HCT116 (cell line): ENCODE results near the gene POC1B. TPM values are rescaled to one million over a fixed set of nuclear protein-coding genes. Genes with fewer than 3 reads are reported as not detected.

Source experiments
- ATAC-seq: fragments of 200-7000 bp; cut with Tn5 transposase; 2 replicates; pipeline ENCODE4 v1.9.1; 2020; ENCODE audit warnings: mild to moderate bottlenecking, moderate library complexity
- BruUV-seq: library from RNA; stranded (reverse); fragments of 400-500 nt; replicated peaks from 2 replicates; lab custom pipeline; 2021; lab: Mats Ljungman, UMichigan
- CTCF ChIA-PET: fragments of 300-600 bp; sonication (Branson Sonifier 250); formaldehyde crosslinking; loops from one replicate; lab custom pipeline; 2021; ENCODE audit warnings: antibody characterized with exemption; lab: Charles Lee
- POLR2A ChIA-PET: fragments of 300-600, 350-600 bp; sonication (Branson Sonifier 250); formaldehyde crosslinking; loops from one replicate; lab custom pipeline; 2021; ENCODE audit warnings: antibody characterized with exemption; lab: Charles Lee
- RAD21 ChIA-PET, 2 experiments: fragments of 300-600 bp; sonication (Branson Sonifier 250); formaldehyde crosslinking; loops; one replicate each; lab custom pipeline; 2023; ENCODE audit warnings: low total read pairs in 2 of 2; ENCODE audit not compliant: uncharacterized antibody in 2 of 2, unreplicated experiment in 2 of 2, low non-redundant PET in 1 of 2; lab: Charles Lee
- DNase-seq: peaks from one replicate; pipeline ENCODE4 v3.0.0-alpha.2; 2010; ENCODE audit warnings: low read depth, low spot score
- H2AFZ ChIP-seq: fragments of 200-600 bp; shearing (Covaris generic), sonication (generic); 2 replicates; pipeline ENCODE4 v1.6.1; 2017; ENCODE audit warnings: low read depth, mixed run types, mixed read lengths, antibody characterized with exemption, low read length; ENCODE audit not compliant: poor library complexity, severe bottlenecking
- H3K27ac ChIP-seq: 2 replicates; pipeline ENCODE4 v1.5.1; 2012; ENCODE audit warnings: low read depth, low read length
- H3K27me3 ChIP-seq: fragments of 200-600 bp; sonication (generic); 2 replicates; pipeline ENCODE4 v1.6.1; 2016; ENCODE audit warnings: mixed run types, low read length, mixed read lengths; ENCODE audit not compliant: insufficient read depth
- H3K36me3 ChIP-seq, 2 experiments: fragments of 200-500 bp in 1 of 2; fragments of 200-600 bp in 1 of 2; sonication (Bioruptor generic) in 1 of 2; sonication (generic) in 1 of 2; 2 replicates each; pipeline versions ENCODE4 v1.5.1 to v1.6.1; 2014 to 2016; ENCODE audit warnings: low read length in 2 of 2, inconsistent platforms in 1 of 2, mixed read lengths in 1 of 2, mixed run types in 1 of 2; ENCODE audit not compliant: insufficient read depth in 2 of 2, control insufficient read depth in 1 of 2
- H3K4me1 ChIP-seq, 2 experiments: fragments of 200-600 bp in 1 of 2; sonication (generic) in 1 of 2; 2 replicates each; pipeline versions ENCODE4 v1.5.1 to v1.6.1; 2012 to 2017; ENCODE audit warnings: low read length in 2 of 2, inconsistent platforms in 1 of 2, mild to moderate bottlenecking in 1 of 2, mixed read lengths in 1 of 2, mixed run types in 1 of 2, moderate library complexity in 1 of 2; ENCODE audit not compliant: insufficient read depth in 2 of 2, control insufficient read depth in 1 of 2
- H3K4me2 ChIP-seq: fragments of 200-600 bp; sonication (generic); 2 replicates; pipeline ENCODE4 v1.6.1; 2017; ENCODE audit warnings: mixed run types, low read length, mixed read lengths
- H3K4me3 ChIP-seq, 2 experiments: fragments of 200-600 bp in 1 of 2; sonication (generic) in 1 of 2; replicated peaks in 1 of 2; 2 replicates each; pipeline ENCODE4 v1.5.1; 2011 to 2016; ENCODE audit warnings: low read length in 2 of 2, control low read depth in 1 of 2, low read depth in 1 of 2, mild to moderate bottlenecking in 1 of 2, mixed read lengths in 1 of 2, mixed run types in 1 of 2
- H3K79me2 ChIP-seq: fragments of 200-600 bp; sonication (generic); 2 replicates; pipeline ENCODE4 v1.6.1; 2017; ENCODE audit warnings: mild to moderate bottlenecking, mixed run types, low read length, moderate library complexity, mixed read lengths; ENCODE audit not compliant: insufficient read depth
- H3K9ac ChIP-seq: fragments of 200-600 bp; sonication (generic); 2 replicates; pipeline ENCODE4 v1.6.1; 2016; ENCODE audit warnings: low read length, mixed read lengths
- H3K9me2 ChIP-seq: fragments of 200-600 bp; sonication (generic), shearing (Covaris generic); 2 replicates; pipeline ENCODE4 v1.6.1; 2017; ENCODE audit warnings: mixed run types, mild to moderate bottlenecking, moderate library complexity; ENCODE audit not compliant: insufficient read depth
- H3K9me3 ChIP-seq, 2 experiments: fragments of 200-500 bp in 1 of 2; fragments of 200-600 bp in 1 of 2; sonication (Bioruptor generic) in 1 of 2; sonication (generic) in 1 of 2; 2 replicates each; pipeline ENCODE4 v1.6.1; 2014 to 2017; ENCODE audit warnings: low read length in 2 of 2, mixed read lengths in 2 of 2, inconsistent platforms in 1 of 2, low read depth in 1 of 2, mild to moderate bottlenecking in 1 of 2, mixed run types in 1 of 2, moderate library complexity in 1 of 2; ENCODE audit not compliant: control insufficient read depth in 1 of 2, insufficient read depth in 1 of 2
- H4K20me1 ChIP-seq: fragments of 200-600 bp; sonication (generic), shearing (Covaris generic); 2 replicates; pipeline ENCODE4 v1.6.1; 2017; ENCODE audit warnings: mixed run types, mild to moderate bottlenecking, moderate library complexity; ENCODE audit not compliant: insufficient read depth
- ATF3 ChIP-seq: IDR thresholded peaks from 2 replicates; pipeline ENCODE4 v1.6.1; 2012
- CEBPB ChIP-seq: IDR thresholded peaks from 2 replicates; pipeline ENCODE4 v1.6.1; 2012; ENCODE audit warnings: low read depth
- ELF1 ChIP-seq: IDR thresholded peaks from 2 replicates; pipeline ENCODE4 v1.6.1; 2012; ENCODE audit warnings: low read depth, borderline replicate concordance
- FOSL1 ChIP-seq: IDR thresholded peaks from 2 replicates; pipeline ENCODE4 v1.6.1; 2012; ENCODE audit warnings: low read depth
- JUND ChIP-seq: IDR thresholded peaks from 2 replicates; pipeline ENCODE4 v1.6.1; 2012
- POLR2A ChIP-seq: IDR thresholded peaks from 2 replicates; pipeline ENCODE4 v1.7.0; 2011; ENCODE audit warnings: borderline replicate concordance; ENCODE audit not compliant: insufficient read depth, insufficient read length; ENCODE audit errors: extremely low read depth
- intact Hi-C: fragments of 100-400 bp; cut with micrococcal nuclease; formaldehyde crosslinking; loops from 2 replicates; pipeline ENCODE4 v1.10.0; 2022
- total RNA-seq: library from RNA; stranded (reverse); gene quantifications from one replicate; pipeline ENCODE4 v1.2.1, GENCODE V29; 2021; ENCODE audit not compliant: unreplicated experiment
- TF ChIP-seq, protein P1 (sequence below): IDR thresholded peaks from 2 replicates; pipeline ENCODE4 v1.6.1; 2012

POC1B gene
- total RNA-seq, 1 experiment from 2014 or later: 14.3 TPM

DNA sequence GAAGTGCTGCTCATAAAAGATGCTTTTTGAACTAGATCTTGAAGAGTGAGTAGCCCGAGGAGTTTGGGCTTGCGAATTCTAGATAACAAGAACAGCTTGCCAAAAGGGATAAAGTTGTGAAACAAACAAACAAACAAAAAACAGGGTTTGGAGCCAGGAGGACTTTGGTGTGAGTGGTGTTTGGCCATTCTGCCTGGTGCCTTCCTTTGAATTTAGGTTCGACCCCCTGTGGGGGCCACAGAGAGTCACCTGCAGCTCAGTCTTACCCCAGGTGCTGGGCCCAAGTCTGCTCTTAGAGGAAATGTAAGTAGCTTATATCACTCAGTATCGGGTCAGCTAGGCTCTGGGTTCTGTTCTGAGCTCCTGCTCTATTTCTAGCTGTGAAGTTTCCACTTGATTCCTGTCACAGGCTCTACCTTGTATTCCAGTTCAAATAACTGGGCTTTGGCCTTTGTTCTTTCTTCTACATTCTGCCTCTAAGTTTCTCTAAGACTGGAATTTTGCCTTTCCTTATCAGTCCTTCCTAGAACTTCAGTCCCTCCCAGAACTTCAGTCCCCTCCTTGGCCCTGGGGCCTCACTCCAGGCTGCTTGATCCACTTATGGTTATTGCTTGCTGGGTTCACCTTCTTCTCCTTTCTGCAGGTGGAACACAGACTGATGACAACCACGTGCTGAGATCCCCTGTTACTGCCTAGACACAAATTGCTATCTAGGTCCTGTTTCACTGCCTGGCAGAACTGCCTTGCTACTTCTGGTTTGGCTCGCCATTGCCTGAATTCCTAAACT lies 153.1 kb downstream of the POC1B start:
- peaks cover 64 to 77% of the 10 kb centered on the region in 2 experiments for H3K4me1 ChIP-seq
- CTCF ChIA-PET: no interaction called here
- DNase-seq (no peak), ATAC-seq (no peak; the same call in 1 of the 2 replicates)
- H3K4me2 ChIP-seq: peak overlapping the region; percentile 71
- RAD21 ChIA-PET: no interaction called here
- peak overlapping the region in 1 of 2 experiments; percentile 20; a peak in 1 of 4 replicates for H3K4me3 ChIP-seq
- intact Hi-C loops: no loop called here
- peak overlapping the region; percentile 40 for H2AFZ ChIP-seq
- H3K9ac ChIP-seq: peak overlapping the region; percentile 19; the same call in 1 of the 2 replicates
- no peaks in the 10 kb centered on the region for H3K9me2 ChIP-seq
- no peaks in the 10 kb centered on the region for H4K20me1 ChIP-seq
- H3K9me3 ChIP-seq: no peaks in the 10 kb centered on the region
- no peak for TF ChIP-seq POLR2A
- TF ChIP-seq, protein P1, sequence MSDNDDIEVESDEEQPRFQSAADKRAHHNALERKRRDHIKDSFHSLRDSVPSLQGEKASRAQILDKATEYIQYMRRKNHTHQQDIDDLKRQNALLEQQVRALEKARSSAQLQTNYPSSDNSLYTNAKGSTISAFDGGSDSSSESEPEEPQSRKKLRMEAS: peak; percentile 45; the same call in 1 of the 2 replicates
- no peaks in the 10 kb centered on the region for H3K27me3 ChIP-seq
- H3K79me2 ChIP-seq: no peaks in the 10 kb centered on the region
- POLR2A ChIA-PET: interaction anchor here (1.0 to 3.8 kb wide), 2 partner anchors 20 to 21 kb away, joined by 3 to 17 read pairs; partner anchors contain the start of gene DUSP6
- H3K36me3 ChIP-seq: no peaks in the 10 kb centered on the region
- peak overlapping the region; percentile 25 for H3K27ac ChIP-seq
- no TSS peak for BruUV-seq

DNA sequence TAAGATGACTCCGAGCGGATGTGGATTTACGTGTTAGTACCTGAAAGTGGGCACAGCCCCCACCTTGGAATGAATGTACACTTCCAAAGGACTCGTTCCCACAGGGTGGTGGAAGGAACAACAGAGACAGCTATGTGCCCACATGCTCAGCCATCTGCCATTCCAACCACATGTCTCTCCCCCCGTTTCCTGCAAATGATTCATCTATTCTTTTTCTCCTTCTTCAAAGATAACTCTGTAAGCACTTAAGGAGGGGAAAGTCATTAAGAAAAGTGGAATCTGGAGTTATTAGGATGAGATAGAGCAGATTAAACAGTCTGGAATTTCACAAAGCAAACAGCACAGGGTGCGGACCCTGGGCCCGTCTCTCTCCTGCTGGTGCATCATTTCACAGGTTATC lies 155.0 kb downstream of the POC1B start:
- TF ChIP-seq, protein P1: peak; percentile 36; the same call in 1 of the 2 replicates
- TF ChIP-seq ELF1: no peak
- TF ChIP-seq CEBPB: 0 out of 2 replicates have a peak, but pooled peaks have one; percentile 27
- peak; percentile 61 for TF ChIP-seq JUND
- no peak for TF ChIP-seq ATF3
- TF ChIP-seq FOSL1: peak; percentile 40
- ChIA-PET POLR2A (no interaction called here), CTCF (no interaction called here), RAD21 (interaction anchor here in 1 of 2 experiments (0.6 kb wide), 1 partner anchor 88 kb away, joined by 3 read pairs; no protein-coding TSS in a partner anchor)
- peaks cover 57 to 68% of the 10 kb centered on the region in 2 experiments for H3K4me1 ChIP-seq
- H3K4me3 ChIP-seq: no peak overlapping the region
- H3K79me2 ChIP-seq: no peaks in the 10 kb centered on the region
- H3K9me3 ChIP-seq: no peaks in the 10 kb centered on the region
- intact Hi-C loops: no loop called here
- no peaks in the 10 kb centered on the region for H3K27me3 ChIP-seq
- ATAC-seq: peak; percentile 30; the same call in 1 of the 2 replicates
- H3K9me2 ChIP-seq: no peaks in the 10 kb centered on the region
- no peaks in the 10 kb centered on the region for H3K36me3 ChIP-seq
- H2AFZ ChIP-seq: no peak overlapping the region
- H3K4me2 ChIP-seq: peak overlapping the region; percentile 29
- no peaks in the 10 kb centered on the region for H4K20me1 ChIP-seq
- BruUV-seq: no TSS peak
- peak overlapping the region; percentile 19; the same call in 1 of the 2 replicates for H3K27ac ChIP-seq
- DNase-seq: peak; percentile 36
- H3K9ac ChIP-seq: no peak overlapping the region
